IPS-20b (cell line): ENCODE results near the gene KCNAB1.
A peak's percentile ranks its signal among the peaks of the same experiment; 100 is the strongest.

Experiments
- H3K27ac ChIP-seq: one replicate; pipeline ENCODE4 v1.5.1; 2013; ENCODE audit warnings: low read length
- H3K27me3 ChIP-seq: 2 replicates; pipeline ENCODE4 v1.6.1; 2013; ENCODE audit warnings: mild to moderate bottlenecking, low read length, inconsistent platforms; ENCODE audit not compliant: insufficient read depth
- H3K36me3 ChIP-seq: 2 replicates; pipeline ENCODE4 v1.6.1; 2013; ENCODE audit warnings: low read depth, mild to moderate bottlenecking, inconsistent platforms, low read length, moderate library complexity; ENCODE audit not compliant: insufficient read depth
- H3K4me1 ChIP-seq: 2 replicates; pipeline ENCODE4 v1.6.1; 2013; ENCODE audit warnings: mild to moderate bottlenecking, control low read depth, inconsistent platforms, low read length, moderate library complexity; ENCODE audit not compliant: insufficient read depth
- H3K4me3 ChIP-seq: 2 replicates; pipeline ENCODE4 v1.5.1; 2013; ENCODE audit warnings: mild to moderate bottlenecking, low read length, inconsistent platforms
- H3K9ac ChIP-seq: 2 replicates; pipeline ENCODE4 v1.6.1; 2013; ENCODE audit warnings: low read depth, mild to moderate bottlenecking, inconsistent platforms, low read length, moderate library complexity
- H3K9me3 ChIP-seq: 2 replicates; pipeline ENCODE4 v1.6.1; 2013; ENCODE audit warnings: mild to moderate bottlenecking, low read depth, low read length, inconsistent platforms; ENCODE audit not compliant: insufficient read depth

Gene KCNAB1

GRCh38 chr3:156543043-156543555 is 422.7 kb downstream of the KCNAB1 start:
- H3K9me3 ChIP-seq = no peaks in the 10 kb centered on the region
- peaks cover 96% of the 10 kb centered on the region for H3K36me3 ChIP-seq
- H3K4me3 ChIP-seq = no peak overlapping the region
- no peaks in the 10 kb centered on the region; the same call in 1 of the 2 replicates for H3K4me1 ChIP-seq
- no peak overlapping the region for H3K27ac ChIP-seq
- H3K27me3 ChIP-seq = no peaks in the 10 kb centered on the region
- H3K9ac ChIP-seq = no peak overlapping the region

GRCh38 chr3:156547637-156548036 is 427.3 kb downstream of the KCNAB1 start:
- Histone ChIP-seq H3K4me3 (no peak overlapping the region), H3K4me1 (no peaks in the 10 kb centered on the region; the same call in 1 of the 2 replicates), H3K9me3 (no peaks in the 10 kb centered on the region), H3K27me3 (no peaks in the 10 kb centered on the region), H3K27ac (no peak overlapping the region), H3K36me3 (peaks cover 100% of the 10 kb centered on the region), H3K9ac (no peak overlapping the region)

- Histone ChIP-seq H3K4me3 (no peak overlapping the region), H3K27me3 (no peaks in the 10 kb centered on the region), H3K9me3 (no peaks in the 10 kb centered on the region), H3K36me3 (peaks cover 100% of the 10 kb centered on the region), H3K4me1 (no peaks in the 10 kb centered on the region; the same call in 1 of the 2 replicates), H3K27ac (no peak overlapping the region), H3K9ac (no peak overlapping the region)
Measured at GRCh38 chr3:156548041-156548687, 427.8 kb downstream of the KCNAB1 start.

GRCh38 chr3:156548902-156549301 is 428.5 kb downstream of the KCNAB1 start:
- no peaks in the 10 kb centered on the region for H3K9me3 ChIP-seq
- peaks cover 94% of the 10 kb centered on the region for H3K36me3 ChIP-seq
- H3K27ac ChIP-seq = no peak overlapping the region
- no peak overlapping the region for H3K4me3 ChIP-seq
- H3K9ac ChIP-seq = no peak overlapping the region
- H3K27me3 ChIP-seq = no peaks in the 10 kb centered on the region
- no peaks in the 10 kb centered on the region for H3K4me1 ChIP-seq

- H3K9ac ChIP-seq = no peak overlapping the region
- peaks cover 71% of the 10 kb centered on the region for H3K36me3 ChIP-seq
- H3K9me3 ChIP-seq = no peaks in the 10 kb centered on the region
- no peak overlapping the region for H3K4me3 ChIP-seq
- H3K27me3 ChIP-seq = no peaks in the 10 kb centered on the region
- H3K27ac ChIP-seq = no peak overlapping the region
- H3K4me1 ChIP-seq = no peaks in the 10 kb centered on the region
Measured at GRCh38 chr3:156551261-156551660, 430.9 kb downstream of the KCNAB1 start.

- Histone ChIP-seq H3K9ac (no peak overlapping the region), H3K36me3 (peaks cover 66% of the 10 kb centered on the region), H3K27ac (no peak overlapping the region), H3K4me3 (no peak overlapping the region), H3K27me3 (no peaks in the 10 kb centered on the region), H3K9me3 (no peaks in the 10 kb centered on the region), H3K4me1 (no peaks in the 10 kb centered on the region)
Measured at GRCh38 chr3:156551746-156552145, 431.4 kb downstream of the KCNAB1 start.

GRCh38 chr3:156552973-156553372 is 432.6 kb downstream of the KCNAB1 start:
- H3K27me3 ChIP-seq = no peaks in the 10 kb centered on the region
- no peak overlapping the region for H3K27ac ChIP-seq
- no peaks in the 10 kb centered on the region for H3K9me3 ChIP-seq
- peaks cover 54% of the 10 kb centered on the region for H3K36me3 ChIP-seq
- peak overlapping the region; percentile 95; the same call in 1 of the 2 replicates for H3K9ac ChIP-seq
- H3K4me3 ChIP-seq = peak overlapping the region; percentile 94
- H3K4me1 ChIP-seq = no peaks in the 10 kb centered on the region

GRCh38 chr3:156553705-156554356 is 433.5 kb downstream of the KCNAB1 start:
- no peaks in the 10 kb centered on the region for H3K27me3 ChIP-seq
- peak overlapping the region; percentile 95 for H3K9ac ChIP-seq
- peak overlapping the region; percentile 94 for H3K4me3 ChIP-seq
- no peaks in the 10 kb centered on the region for H3K9me3 ChIP-seq
- H3K27ac ChIP-seq = no peak overlapping the region
- H3K36me3 ChIP-seq = peaks cover 45% of the 10 kb centered on the region
- no peaks in the 10 kb centered on the region for H3K4me1 ChIP-seq

- Histone ChIP-seq H3K27me3 (no peaks in the 10 kb centered on the region), H3K9me3 (no peaks in the 10 kb centered on the region), H3K36me3 (peaks cover 38% of the 10 kb centered on the region), H3K27ac (peak overlapping the region; percentile 86), H3K4me3 (peak overlapping the region; percentile 94), H3K4me1 (no peaks in the 10 kb centered on the region), H3K9ac (peak overlapping the region; percentile 95)
Measured at GRCh38 chr3:156554515-156554841, 434.1 kb downstream of the KCNAB1 start.

GRCh38 chr3:156554842-156555687 is 434.7 kb downstream of the KCNAB1 start, which contains the start of gene SSR3:
Gene SSR3 (minus strand): TSS chr3:156555117. CDS start chr3:156555089, 28 bp downstream.
- H3K36me3 ChIP-seq = peaks cover 33% of the 10 kb centered on the region
- no peaks in the 10 kb centered on the region for H3K4me1 ChIP-seq
- H3K9me3 ChIP-seq = no peaks in the 10 kb centered on the region
- peak within 1 kb of the TSS; percentile 86 for H3K27ac ChIP-seq
- H3K4me3 ChIP-seq = peak within 1 kb of the TSS; percentile 94
- H3K27me3 ChIP-seq = no peaks in the 10 kb centered on the region
- H3K9ac ChIP-seq = peak within 1 kb of the TSS; percentile 95

GRCh38 chr3:156558389-156558788 is 438.0 kb downstream of the KCNAB1 start:
- no peaks in the 10 kb centered on the region; the same call in 1 of the 2 replicates for H3K36me3 ChIP-seq
- H3K9me3 ChIP-seq = no peaks in the 10 kb centered on the region
- H3K4me1 ChIP-seq = no peaks in the 10 kb centered on the region
- H3K9ac ChIP-seq = no peak overlapping the region
- H3K4me3 ChIP-seq = no peak overlapping the region
- no peak overlapping the region for H3K27ac ChIP-seq
- no peaks in the 10 kb centered on the region for H3K27me3 ChIP-seq
